Anterior cingulate cortex (tissue), 58 donors: ENCODE data around the gene DBH.
"Not testable (repeated sequence)": the region's sequence is repeated elsewhere in the genome, so short reads cannot be mapped to it uniquely, and the experiment has no call there.

Experiments
- DNase-seq, 58 donors: peaks; one replicate each; lab custom pipeline; 2025; lab: John Stamatoyannopoulos, UW

The DBH gene

DNA sequence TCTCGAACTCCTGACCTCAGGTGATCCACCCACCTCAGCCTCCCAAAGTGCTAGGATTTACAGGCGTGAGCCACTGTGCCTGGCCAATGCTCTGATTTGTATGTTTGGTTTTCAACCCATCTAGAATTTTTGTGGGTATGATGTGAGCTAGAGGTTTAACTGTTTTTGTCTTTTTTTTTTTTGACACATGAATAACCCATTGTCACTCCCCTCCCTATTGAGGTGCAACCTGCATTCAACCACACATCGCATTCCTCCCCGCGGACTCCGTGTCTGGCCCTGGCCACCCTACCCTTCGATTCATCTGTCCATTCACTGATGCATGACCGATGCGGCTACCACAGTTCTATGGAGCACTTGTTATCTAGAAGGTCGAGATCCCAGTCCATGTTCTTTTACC is 17.4 kb upstream of the DBH start:
- no peak for DNase-seq

GRCh38 chr9:133619791-133620190 is 16.4 kb upstream of the DBH start:
- peak in 4 of 58 donors; percentile 11 to 27 (median 22) for DNase-seq

DNA sequence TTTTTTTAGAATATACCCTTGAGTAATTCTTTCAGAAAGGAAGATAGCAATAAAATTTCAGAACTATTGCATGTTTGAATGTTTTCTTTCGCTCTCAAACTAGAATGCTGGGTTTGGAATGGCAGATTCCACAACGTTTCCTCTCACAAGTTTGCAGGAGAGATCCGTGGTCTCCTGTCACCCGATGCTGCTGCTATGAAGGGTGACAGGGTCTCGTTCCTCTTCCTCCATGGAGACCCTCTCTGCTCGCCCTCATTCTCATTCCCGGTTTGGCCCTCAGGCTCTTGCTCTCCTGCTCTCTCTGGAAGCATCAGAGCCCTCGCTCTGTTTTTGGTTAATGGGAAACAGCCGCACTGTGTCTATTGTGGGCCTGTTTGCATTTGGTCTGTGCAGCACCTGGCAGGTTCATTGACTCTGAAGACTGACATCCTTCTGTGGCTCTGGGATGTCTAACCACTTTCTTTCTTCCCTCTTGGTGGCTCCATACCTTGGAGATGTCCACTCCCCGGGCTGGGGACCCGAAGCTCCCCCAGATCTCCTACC is 14.4 kb upstream of the DBH start:
- no peak for DNase-seq

DNA sequence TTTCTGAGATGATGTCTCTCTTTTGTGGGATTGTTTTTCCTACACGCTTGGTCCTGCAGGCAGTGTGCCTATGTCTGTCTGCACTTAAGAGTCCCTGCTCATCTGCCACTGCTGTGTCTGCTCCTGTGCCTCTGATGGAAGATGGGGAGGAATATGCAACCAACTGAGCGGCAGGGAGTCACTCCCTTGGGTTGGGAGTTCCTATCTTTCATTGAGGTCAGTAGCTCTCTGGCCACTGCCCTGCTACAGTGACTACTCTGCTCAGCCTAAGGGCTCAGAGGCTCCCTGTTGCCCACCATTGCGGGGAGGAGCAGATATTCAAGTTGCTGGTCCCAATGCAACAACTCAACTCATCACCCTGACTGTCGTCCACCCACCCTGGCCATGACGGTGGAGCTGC is 13.6 kb upstream of the DBH start:
- no peak for DNase-seq

- DNase-seq = not testable (repeated sequence)
These were observed 10.2 kb upstream of the DBH start for GRCh38 chr9:133626008-133626407.

DNA sequence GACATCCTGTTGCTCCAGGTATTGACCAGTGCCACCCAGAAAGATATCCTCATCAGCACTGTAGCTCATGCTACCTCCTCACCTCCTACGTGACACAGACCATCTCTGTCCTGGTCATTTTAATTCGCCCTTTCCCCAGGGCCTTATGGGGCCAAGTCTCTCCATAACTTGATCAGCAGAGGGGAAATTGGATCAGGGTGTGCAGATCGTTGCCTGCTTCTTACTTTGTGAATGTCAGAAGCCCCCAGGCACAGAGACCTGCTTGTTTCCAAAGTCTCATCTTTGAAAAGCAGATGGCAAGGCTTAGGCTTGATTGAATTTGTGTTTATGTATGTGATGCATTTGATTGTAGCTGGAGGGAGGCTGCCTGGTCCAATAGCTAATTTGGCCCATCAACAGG is 8.8 kb upstream of the DBH start:
- DNase-seq = no peak

- no peak for DNase-seq
These were observed 7.4 kb upstream of the DBH start for GRCh38 chr9:133628766-133629165.

DNA sequence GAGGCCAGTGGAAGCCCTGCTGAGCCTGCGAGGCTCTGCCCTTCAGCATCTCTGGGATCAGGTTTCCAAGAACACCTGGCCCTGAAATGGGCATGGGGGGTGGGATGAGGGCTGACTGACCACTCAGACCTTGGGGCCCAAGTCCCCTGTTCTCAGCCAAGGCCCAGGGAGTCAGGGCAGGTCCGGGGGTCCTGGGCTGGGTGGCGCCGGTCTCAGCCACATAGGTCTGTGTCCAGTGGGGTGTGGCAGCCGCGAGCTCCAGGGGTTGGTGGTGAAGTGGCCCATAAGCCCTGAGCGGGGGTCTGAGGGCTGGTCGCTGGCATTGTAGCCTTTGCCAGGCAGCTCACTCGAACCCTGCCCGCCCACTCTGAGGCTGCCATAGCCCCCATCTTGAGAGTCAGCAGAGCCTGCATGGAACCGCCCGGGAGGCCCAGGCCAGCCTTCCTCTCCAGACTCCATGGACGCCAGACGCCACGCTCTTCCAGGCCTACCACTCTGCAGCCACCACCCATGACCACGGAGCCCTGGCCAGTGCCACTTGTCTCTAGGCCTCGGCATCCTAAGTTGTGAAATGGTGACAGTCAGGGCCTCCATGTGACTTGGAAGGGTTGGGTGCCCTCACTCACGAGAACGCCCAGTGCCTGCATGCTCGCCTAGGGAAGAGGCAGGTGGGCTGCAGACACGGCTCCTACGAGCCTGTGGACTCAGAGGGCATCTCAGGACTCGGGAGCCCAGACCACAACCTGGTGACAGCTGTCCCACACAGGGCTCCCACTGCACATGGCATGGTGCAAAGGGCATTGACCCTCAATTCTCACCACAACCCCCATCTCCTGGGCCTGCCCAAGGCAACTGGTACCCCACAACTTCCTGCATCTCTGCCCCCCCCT is 6.7 kb upstream of the DBH start:
- DNase-seq = no peak

GRCh38 chr9:133631111-133631510 is 5.1 kb upstream of the DBH start:
- DNase-seq = no peak

DNA sequence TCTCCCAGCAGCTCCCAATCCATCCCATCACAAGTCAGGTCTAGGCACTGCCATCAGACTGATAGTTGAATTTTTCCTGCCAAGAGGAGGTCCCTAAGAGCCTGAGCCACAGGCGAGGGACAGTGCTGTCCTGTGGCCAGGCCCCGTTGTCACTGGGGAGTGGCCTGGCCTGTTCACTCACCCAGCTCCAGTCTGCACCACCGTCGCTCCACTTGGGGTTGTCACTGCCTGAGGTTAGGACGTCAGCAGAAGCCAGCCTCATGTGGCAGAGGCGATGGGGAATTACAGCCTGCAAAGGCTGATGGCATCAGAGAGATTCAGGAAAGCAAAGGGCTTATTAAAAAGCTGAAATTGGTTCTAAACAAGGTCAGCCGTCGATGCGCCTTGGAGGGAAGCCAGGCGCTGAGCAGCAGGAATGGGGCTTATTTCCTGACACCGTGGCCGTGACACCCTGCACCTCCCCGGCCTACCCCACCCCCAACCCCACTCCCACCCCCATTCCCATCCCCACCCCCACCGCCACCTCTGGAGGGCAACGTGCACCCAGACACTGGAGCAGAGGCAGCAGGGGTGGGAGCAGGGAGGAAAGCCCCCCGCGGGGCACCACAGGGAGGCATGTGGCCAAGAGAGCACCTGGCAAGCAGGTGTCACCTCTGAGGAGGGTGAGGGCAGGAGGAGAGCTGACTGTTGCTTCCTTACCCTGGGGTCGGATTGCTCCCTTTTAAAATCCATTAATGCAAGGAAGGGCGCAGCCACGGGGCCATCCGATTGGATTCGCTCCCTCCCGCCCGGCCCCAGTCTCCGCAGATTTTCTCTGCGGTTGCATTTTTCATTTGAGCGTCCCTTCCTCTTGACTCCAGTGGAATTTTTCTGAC is 3.1 kb upstream of the DBH start:
- no peak for DNase-seq

- no peak for DNase-seq
These were observed 2.5 kb upstream of the DBH start for GRCh38 chr9:133633681-133634080.

DNA sequence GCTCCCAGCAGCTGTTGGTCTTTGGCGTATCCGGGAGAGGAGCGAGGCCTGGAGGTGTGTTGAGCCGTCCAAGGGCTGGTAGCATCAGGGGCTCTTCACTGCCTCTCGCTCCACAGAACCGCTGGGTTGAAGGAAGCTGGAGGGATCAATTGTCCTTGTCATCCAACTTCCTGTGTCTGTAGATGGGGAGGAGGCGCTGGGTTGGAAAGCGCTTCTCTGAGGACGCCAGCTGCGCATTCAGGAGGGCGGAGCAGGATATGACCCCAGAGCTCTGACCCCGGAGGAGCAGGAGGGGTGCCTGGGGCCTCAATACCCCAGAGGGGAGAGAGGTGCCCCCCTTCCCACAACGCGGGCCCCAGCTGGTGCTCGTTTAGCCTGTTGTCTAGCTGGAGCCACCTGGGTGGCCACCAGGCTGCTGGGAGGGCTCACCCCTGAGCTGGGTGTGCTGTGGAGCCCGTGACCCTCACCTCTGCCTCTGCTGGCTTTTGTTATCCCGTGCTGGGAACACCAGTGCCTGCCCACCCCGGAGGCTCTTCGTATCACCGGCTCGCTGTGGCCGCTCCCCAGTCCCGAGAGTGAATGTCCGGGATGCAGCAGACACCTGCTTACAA is 2.0 kb upstream of the DBH start:
- DNase-seq = no peak

- DNase-seq = no peak
These were observed 1.1 kb upstream of the DBH start for GRCh38 chr9:133635098-133635497.

GRCh38 chr9:133636902-133637301 is 739 bp downstream of the DBH start:
- DNase-seq = no peak

DNA sequence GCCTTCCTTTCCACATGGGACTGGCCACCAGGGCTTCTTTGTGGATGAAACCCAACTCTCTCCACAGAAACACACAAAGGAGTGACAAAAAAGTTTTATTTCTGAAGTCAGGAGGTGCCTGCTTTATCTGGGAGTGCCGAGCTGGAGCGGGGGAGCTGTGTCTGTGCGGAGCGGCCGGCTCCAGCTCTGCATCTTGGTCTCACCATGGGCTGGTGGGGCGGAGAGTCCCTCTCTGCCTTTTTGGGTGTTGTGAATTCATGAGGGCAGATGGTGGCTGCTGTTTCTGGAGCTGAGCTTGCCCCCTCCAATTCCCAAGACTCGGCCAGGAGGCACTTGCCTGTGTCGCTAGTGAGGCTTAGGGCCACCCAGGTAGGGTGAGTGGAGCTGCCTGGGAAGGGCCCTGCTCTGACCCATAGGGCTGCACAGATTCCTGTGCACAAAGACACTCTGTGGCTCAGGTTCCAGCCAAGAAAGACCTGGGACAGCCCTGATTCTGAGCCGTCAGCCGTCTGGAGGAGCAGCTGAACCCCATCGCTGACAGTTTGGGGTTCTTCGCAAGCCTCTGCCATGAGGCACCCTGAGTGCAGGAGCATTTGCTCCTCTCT is 1.4 kb downstream of the DBH start:
- DNase-seq = no peak

DNA sequence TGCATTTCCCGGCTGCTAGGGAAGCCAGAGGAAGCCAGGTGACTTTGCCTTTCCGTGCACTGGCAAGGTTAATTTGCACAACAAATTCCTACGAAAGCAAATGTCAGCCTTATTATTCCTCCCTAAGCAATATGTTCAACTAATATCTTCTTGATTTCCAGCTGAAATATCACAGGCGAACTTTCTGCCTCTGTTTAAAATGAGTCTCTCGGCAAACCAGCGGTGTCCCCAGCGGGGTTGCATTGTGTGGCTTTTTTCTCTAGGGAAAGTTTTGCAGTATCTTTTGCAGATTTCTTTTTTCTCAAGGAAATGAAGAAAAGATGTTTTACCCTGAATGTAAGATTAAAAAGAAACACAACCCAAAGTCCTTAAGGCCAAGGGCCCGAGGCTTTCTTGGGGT is 1.9 kb downstream of the DBH start:
- DNase-seq = no peak

DNA sequence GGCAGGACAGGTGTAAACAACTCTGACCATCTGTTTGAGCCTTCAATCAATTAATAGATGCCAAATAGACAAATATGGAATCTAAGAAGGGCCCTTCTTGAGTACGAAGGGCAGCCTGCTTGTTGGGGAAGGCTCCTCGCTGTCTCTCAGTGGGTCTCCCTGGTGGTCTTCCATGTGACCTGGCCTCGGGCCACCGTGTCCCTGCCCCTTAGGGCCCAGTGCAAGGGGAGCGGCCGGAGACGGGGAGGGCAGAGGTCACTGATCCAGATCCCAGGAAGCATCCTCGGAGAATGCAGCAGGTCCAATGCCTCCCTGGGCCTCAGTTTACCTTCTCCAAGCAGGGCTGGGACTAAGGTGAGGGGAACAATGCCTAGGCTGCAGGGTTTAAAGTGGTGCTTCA is 2.5 kb downstream of the DBH start:
- no peak for DNase-seq

DNA sequence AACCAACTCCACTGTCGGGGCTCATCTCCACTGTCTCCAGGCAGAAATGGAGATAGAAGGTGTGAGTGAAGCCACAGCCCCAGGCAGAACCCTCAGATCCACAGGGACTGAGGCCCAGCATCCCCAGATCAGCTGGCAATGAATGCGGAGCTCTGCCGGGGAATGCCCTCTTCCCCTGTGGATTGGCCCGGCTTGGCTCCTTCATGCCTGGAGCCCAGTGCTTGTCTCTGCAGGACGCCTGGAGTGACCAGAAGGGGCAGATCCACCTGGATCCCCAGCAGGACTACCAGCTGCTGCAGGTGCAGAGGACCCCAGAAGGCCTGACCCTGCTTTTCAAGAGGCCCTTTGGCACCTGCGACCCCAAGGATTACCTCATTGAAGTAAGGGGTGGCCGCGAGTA is 3.5 kb downstream of the DBH start:
- DNase-seq = no peak

- DNase-seq = no peak
These were observed 4.0 kb downstream of the DBH start for GRCh38 chr9:133640160-133640559.

GRCh38 chr9:133640580-133641395 is 4.6 kb downstream of the DBH start:
- DNase-seq = no peak
